ENCODE results near the gene DNAJC1. TPM values are rescaled to one million over a fixed set of nuclear protein-coding genes. Genes with fewer than 3 reads are reported as not detected.
"Not testable (repeated sequence)": the region's sequence is repeated elsewhere in the genome, so short reads cannot be mapped to it uniquely, and the experiment has no call there.

The DNAJC1 gene
- total RNA-seq, 1 donor, result 25.8 TPM

GRCh38 chr10:22034333-22034732 lies 30.8 kb upstream of the DNAJC1 start:
- no peak overlapping the region for H3K4me3 ChIP-seq (ENCODE audit: low read depth, low read length)
- no peak for TF ChIP-seq CTCF (IDR thresholded peaks at IDR 0.05; ENCODE audit: insufficient read depth, low read length)
- DNase-seq (ENCODE audit: low read depth), result no peak

- not testable (repeated sequence) for DNase-seq (ENCODE audit: low read depth)
Observed at GRCh38 chr10:22032268-22032667, 28.7 kb upstream of the DNAJC1 start.

GRCh38 chr10:22030421-22030820 lies 26.9 kb upstream of the DNAJC1 start:
- no peak for TF ChIP-seq CTCF (IDR thresholded peaks at IDR 0.05; ENCODE audit: insufficient read depth, low read length)
- DNase-seq (ENCODE audit: low read depth), result no peak
- H3K4me3 ChIP-seq (ENCODE audit: low read depth, low read length), result no peak overlapping the region

More at GRCh38 chr10:22032268-22032667, 28.7 kb upstream of the DNAJC1 start:
- H3K4me3 ChIP-seq (ENCODE audit: low read depth, low read length), result not testable (repeated sequence)

GRCh38 chr10:22029445-22030236 lies 26.1 kb upstream of the DNAJC1 start:
- H3K4me3 ChIP-seq (ENCODE audit: low read depth, low read length), result no peak overlapping the region
- DNase-seq (ENCODE audit: low read depth), result no peak
- no peak for TF ChIP-seq CTCF (IDR thresholded peaks at IDR 0.05; ENCODE audit: insufficient read depth, low read length)

- TF ChIP-seq CTCF (IDR thresholded peaks at IDR 0.05; ENCODE audit: insufficient read depth, low read length), result no peak
- H3K4me3 ChIP-seq (ENCODE audit: low read depth, low read length), result no peak overlapping the region
- DNase-seq (ENCODE audit: low read depth), result no peak
Observed at GRCh38 chr10:22027364-22028238, 24.1 kb upstream of the DNAJC1 start.

- TF ChIP-seq CTCF (IDR thresholded peaks at IDR 0.05; ENCODE audit: insufficient read depth, low read length), result no peak
- no peak for DNase-seq (ENCODE audit: low read depth)
- no peak overlapping the region for H3K4me3 ChIP-seq (ENCODE audit: low read depth, low read length)
Observed at GRCh38 chr10:22026287-22026686, 22.8 kb upstream of the DNAJC1 start.

- no peak for TF ChIP-seq CTCF (IDR thresholded peaks at IDR 0.05; ENCODE audit: insufficient read depth, low read length)
- DNase-seq (ENCODE audit: low read depth), result no peak
- H3K4me3 ChIP-seq (ENCODE audit: low read depth, low read length), result no peak overlapping the region
Observed at GRCh38 chr10:22023508-22023907, 20.0 kb upstream of the DNAJC1 start.

Data from fibroblast of the aortic adventitia (primary cell).